Measurements from ENCODE around the gene AP5B1.

DNA sequence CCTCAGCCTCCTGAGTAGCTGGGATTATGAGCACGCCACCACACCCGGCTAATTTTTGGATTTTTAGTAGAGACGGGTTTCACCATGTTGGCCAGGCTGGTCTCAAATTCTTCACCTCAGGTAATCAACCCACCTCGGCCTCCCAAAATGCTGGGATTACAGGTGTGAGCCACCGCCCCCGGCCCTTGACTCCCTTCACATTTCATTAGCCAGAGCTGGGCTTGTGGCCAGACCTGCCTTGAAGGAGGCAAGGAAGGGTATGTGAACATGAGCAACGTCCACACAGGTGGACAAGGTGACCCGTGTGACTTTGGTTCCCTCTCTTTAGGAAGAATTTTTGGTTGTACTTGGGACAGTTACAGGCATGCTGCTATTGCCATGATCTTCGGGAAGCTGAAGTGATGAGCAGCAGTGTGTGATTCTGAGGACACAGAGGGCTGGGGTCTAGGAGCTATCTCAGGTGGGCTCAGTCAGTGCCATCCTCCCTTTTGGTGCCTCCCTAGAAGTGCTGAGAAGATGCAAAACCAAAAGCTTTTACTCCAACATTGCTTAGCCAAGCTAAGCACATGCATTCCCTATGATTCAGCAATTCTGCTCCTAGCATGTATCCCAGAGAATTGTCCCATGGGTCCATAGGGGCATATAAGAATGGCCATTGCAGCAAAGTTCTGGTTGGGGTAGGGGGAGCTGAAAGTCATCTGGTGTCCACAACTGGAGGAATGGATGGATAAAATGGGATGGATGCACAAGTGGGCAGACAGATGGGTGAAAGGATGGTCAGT, 6.1 kb downstream of the AP5B1 start:
- TF ChIP-seq, protein P1, sequence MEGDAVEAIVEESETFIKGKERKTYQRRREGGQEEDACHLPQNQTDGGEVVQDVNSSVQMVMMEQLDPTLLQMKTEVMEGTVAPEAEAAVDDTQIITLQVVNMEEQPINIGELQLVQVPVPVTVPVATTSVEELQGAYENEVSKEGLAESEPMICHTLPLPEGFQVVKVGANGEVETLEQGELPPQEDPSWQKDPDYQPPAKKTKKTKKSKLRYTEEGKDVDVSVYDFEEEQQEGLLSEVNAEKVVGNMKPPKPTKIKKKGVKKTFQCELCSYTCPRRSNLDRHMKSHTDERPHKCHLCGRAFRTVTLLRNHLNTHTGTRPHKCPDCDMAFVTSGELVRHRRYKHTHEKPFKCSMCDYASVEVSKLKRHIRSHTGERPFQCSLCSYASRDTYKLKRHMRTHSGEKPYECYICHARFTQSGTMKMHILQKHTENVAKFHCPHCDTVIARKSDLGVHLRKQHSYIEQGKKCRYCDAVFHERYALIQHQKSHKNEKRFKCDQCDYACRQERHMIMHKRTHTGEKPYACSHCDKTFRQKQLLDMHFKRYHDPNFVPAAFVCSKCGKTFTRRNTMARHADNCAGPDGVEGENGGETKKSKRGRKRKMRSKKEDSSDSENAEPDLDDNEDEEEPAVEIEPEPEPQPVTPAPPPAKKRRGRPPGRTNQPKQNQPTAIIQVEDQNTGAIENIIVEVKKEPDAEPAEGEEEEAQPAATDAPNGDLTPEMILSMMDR (IDR thresholded peaks at IDR 0.05): no peak
- TF ChIP-seq POLR2AphosphoS5 (IDR thresholded peaks at IDR 0.05) (no peak), POLR2A (IDR thresholded peaks at IDR 0.05) (no peak)

Data from transverse colon (tissue), 4 donors.